ENCODE measurements around the gene REXO1. TPM values are rescaled to one million over a fixed set of nuclear protein-coding genes. Genes with fewer than 3 reads are reported as not detected.

REXO1 gene
- total and polyA plus RNA-seq, 2 of the 13 experiments (the other 11 are each of a cell fraction or from before 2014, with no cell fraction given) = 5.0 to 11.2 TPM

GRCh38 chr19:1856345-1856697, 8.0 kb upstream of the REXO1 start:
- Histone ChIP-seq H2AFZ (ENCODE audit: low read length) (no peak overlapping the region), H3K4me3 (replicated peaks in 1 of 3; ENCODE audit: insufficient read depth in 1 of 3, low read depth in 2 of 3, low read length in 3 of 3) (no peak overlapping the region), H4K20me1 (ENCODE audit: insufficient read depth, low read length) (peaks cover 55% of the 10 kb centered on the region), H3K9ac (ENCODE audit: insufficient read depth, low read depth, low read length) (no peak overlapping the region), H3K36me3 (replicated peaks in 1 of 2; ENCODE audit: control insufficient read depth in 1 of 2, insufficient read depth in 2 of 2, low read length in 2 of 2) (0 out of 5 replicates have a peak, but pooled peaks cover 2 to 3% of the 10 kb centered on the region in 2 experiments), H3K9me3 (ENCODE audit: low read length) (no peaks in the 10 kb centered on the region), H3K27me3 (ENCODE audit: control insufficient read depth in 1 of 2, insufficient read depth in 2 of 2, low read length in 2 of 2) (no peaks in the 10 kb centered on the region; a peak in 1 of 5 replicates), H3K4me1 (ENCODE audit: insufficient read depth, low read length) (peaks cover 52% of the 10 kb centered on the region), H3K4me2 (ENCODE audit: low read depth, low read length) (no peak overlapping the region), H3K27ac (ENCODE audit: extremely low read length, insufficient read depth, low read length) (no peak overlapping the region), H3K79me2 (ENCODE audit: insufficient read depth, low read length) (peaks cover 49% of the 10 kb centered on the region)
- FAIRE-seq = no peak
- TF ChIP-seq FOXM1 (CRISPR knock-in tag; IDR thresholded peaks at IDR 0.05) (no peak), ZNF296 (CRISPR knock-in tag; conservative IDR thresholded peaks at IDR 0.05) (no peak), CHD4 (IDR thresholded peaks at IDR 0.05; ENCODE audit: borderline replicate concordance, low read length) (no peak), RAD51 (IDR thresholded peaks at IDR 0.05; ENCODE audit: borderline replicate concordance) (no peak), ZNF274 (CRISPR knock-in tag; IDR thresholded peaks at IDR 0.05) (no peak), TFAP4 (IDR thresholded peaks at IDR 0.05; ENCODE audit: borderline replicate concordance, low read depth) (no peak), RXRB (CRISPR knock-in tag; IDR thresholded peaks at IDR 0.05; ENCODE audit: borderline replicate concordance) (no peak), ZMAT3 (CRISPR knock-in tag; conservative IDR thresholded peaks at IDR 0.05) (no peak), ZNF678 (CRISPR knock-in tag; IDR thresholded peaks at IDR 0.05) (no peak), ZNF605 (CRISPR knock-in tag; IDR thresholded peaks at IDR 0.05) (no peak)
- TF ChIP-seq, protein P1, sequence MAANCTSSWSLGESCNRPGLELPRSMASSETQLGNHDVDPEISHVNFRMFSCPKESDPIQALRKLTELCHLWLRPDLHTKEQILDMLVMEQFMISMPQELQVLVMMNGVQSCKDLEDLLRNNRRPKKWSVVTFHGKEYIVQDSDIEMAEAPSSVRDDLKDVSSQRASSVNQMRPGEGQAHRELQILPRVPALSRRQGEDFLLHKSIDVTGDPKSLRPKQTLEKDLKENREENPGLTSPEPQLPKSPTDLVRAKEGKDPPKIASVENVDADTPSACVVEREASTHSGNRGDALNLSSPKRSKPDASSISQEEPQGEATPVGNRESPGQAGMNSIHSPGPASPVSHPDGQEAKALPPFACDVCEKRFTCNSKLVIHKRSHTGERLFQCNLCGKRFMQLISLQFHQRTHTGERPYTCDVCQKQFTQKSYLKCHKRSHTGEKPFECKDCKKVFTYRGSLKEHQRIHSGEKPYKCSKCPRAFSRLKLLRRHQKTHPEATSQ (CRISPR knock-in tag; IDR thresholded peaks at IDR 0.05; ENCODE audit: borderline replicate concordance) = no peak
- TF ChIP-seq, protein P2, sequence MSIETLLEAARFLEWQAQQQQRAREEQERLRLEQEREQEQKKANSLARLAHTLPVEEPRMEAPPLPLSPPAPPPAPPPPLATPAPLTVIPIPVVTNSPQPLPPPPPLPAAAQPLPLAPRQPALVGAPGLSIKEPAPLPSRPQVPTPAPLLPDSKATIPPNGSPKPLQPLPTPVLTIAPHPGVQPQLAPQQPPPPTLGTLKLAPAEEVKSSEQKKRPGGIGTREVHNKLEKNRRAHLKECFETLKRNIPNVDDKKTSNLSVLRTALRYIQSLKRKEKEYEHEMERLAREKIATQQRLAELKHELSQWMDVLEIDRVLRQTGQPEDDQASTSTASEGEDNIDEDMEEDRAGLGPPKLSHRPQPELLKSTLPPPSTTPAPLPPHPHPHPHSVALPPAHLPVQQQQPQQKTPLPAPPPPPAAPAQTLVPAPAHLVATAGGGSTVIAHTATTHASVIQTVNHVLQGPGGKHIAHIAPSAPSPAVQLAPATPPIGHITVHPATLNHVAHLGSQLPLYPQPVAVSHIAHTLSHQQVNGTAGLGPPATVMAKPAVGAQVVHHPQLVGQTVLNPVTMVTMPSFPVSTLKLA (IDR thresholded peaks at IDR 0.05) = no peak
- TF ChIP-seq, protein P3, sequence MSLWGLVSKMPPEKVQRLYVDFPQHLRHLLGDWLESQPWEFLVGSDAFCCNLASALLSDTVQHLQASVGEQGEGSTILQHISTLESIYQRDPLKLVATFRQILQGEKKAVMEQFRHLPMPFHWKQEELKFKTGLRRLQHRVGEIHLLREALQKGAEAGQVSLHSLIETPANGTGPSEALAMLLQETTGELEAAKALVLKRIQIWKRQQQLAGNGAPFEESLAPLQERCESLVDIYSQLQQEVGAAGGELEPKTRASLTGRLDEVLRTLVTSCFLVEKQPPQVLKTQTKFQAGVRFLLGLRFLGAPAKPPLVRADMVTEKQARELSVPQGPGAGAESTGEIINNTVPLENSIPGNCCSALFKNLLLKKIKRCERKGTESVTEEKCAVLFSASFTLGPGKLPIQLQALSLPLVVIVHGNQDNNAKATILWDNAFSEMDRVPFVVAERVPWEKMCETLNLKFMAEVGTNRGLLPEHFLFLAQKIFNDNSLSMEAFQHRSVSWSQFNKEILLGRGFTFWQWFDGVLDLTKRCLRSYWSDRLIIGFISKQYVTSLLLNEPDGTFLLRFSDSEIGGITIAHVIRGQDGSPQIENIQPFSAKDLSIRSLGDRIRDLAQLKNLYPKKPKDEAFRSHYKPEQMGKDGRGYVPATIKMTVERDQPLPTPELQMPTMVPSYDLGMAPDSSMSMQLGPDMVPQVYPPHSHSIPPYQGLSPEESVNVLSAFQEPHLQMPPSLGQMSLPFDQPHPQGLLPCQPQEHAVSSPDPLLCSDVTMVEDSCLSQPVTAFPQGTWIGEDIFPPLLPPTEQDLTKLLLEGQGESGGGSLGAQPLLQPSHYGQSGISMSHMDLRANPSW (CRISPR knock-in tag; IDR thresholded peaks at IDR 0.05; ENCODE audit: borderline replicate concordance) = no peak
- in situ Hi-C loops (cut with HindIII; ENCODE audit: extremely low pct_ligation_motif_present, low pct_unique_long_range_greater_than_20kb) (no loop called here), intact Hi-C loops (cut with micrococcal nuclease; ENCODE audit: unreplicated experiment) (no loop called here)
- no TSS peak for BruUV-seq (replicated peaks)
- no peak for ATAC-seq
- POLR2A ChIA-PET = interaction anchor here (1.2 kb wide), 1 partner anchor 366 kb away, joined by 4 read pairs; no protein-coding TSS in a partner anchor
- CTCF ChIA-PET (ENCODE audit: low intra/inter-chr PET ratio, low total read pairs) = no interaction called here
- no peak for DNase-seq (ENCODE audit: low spot score)
- no CpG with 5 or more reads among the region's 6 CpGs for WGBS (ENCODE audit: low lambda C conversion rate)

Measured in HepG2 (cell line).